HL-60 (cell line): ENCODE data around the gene PCSK2.

Source experiments
- DNase-seq, 2 experiments: peaks; one replicate each; pipeline ENCODE4 v3.0.0-alpha.2; 2010 to 2020; ENCODE audit warnings: low read depth in 1 of 2, low spot score in 1 of 2
- H3K27ac ChIP-seq: fragments of 250-450 bp; sonication (Bioruptor Pico); replicated peaks from 2 replicates; pipeline ENCODE4 v1.5.1; 2020; ENCODE audit warnings: mild to moderate bottlenecking, moderate library complexity
- H3K27me3 ChIP-seq: fragments of 250-450 bp; sonication (Bioruptor Pico); 2 replicates; pipeline ENCODE4 v1.5.1; 2021; ENCODE audit warnings: mild to moderate bottlenecking, moderate library complexity; ENCODE audit not compliant: insufficient read depth, poor library complexity, severe bottlenecking
- H3K4me3 ChIP-seq: replicated peaks from 2 replicates; pipeline ENCODE4 v1.5.1; 2011; ENCODE audit warnings: mild to moderate bottlenecking, control low read depth, low read length; ENCODE audit not compliant: insufficient read depth
- CTCF ChIP-seq: IDR thresholded peaks from one replicate; pipeline ENCODE4 v1.5.1; 2011; ENCODE audit warnings: low read length, control low read depth, inconsistent platforms; ENCODE audit not compliant: insufficient read depth
- GABPA ChIP-seq: IDR thresholded peaks from 2 replicates; pipeline ENCODE4 v1.6.1; 2012; ENCODE audit warnings: low read depth
- POLR2AphosphoS5 ChIP-seq: IDR thresholded peaks from 2 replicates; pipeline ENCODE4 v1.6.1; 2012; ENCODE audit warnings: low read depth
- REST ChIP-seq: IDR thresholded peaks from 2 replicates; pipeline ENCODE4 v1.6.1; 2012; ENCODE audit warnings: low read depth; ENCODE audit not compliant: insufficient replicate concordance
- SPI1 ChIP-seq: IDR thresholded peaks from 2 replicates; pipeline ENCODE4 v1.6.1; 2012; ENCODE audit warnings: low read depth, mild to moderate bottlenecking, borderline replicate concordance

The PCSK2 gene

GRCh38 chr20:17439616-17440296 is 212.9 kb downstream of the PCSK2 start:
- H3K27me3 ChIP-seq, result peaks cover 3% of the 10 kb centered on the region
- DNase-seq, result no peak
- no peak overlapping the region for H3K27ac ChIP-seq
- TF ChIP-seq POLR2AphosphoS5, result no peak
- peak; percentile 63 for TF ChIP-seq REST
- H3K4me3 ChIP-seq, result no peak overlapping the region

GRCh38 chr20:17441745-17442144 is 214.9 kb downstream of the PCSK2 start:
- TF ChIP-seq CTCF (no peak), SPI1 (no peak), POLR2AphosphoS5 (no peak), GABPA (no peak), REST (no peak)
- Histone ChIP-seq H3K27me3 (no peaks in the 10 kb centered on the region), H3K27ac (no peak overlapping the region), H3K4me3 (no peak overlapping the region)
- no peak for DNase-seq

- TF ChIP-seq POLR2AphosphoS5 (no peak), CTCF (no peak), SPI1 (no peak), REST (no peak), GABPA (no peak)
- no peaks in the 10 kb centered on the region for H3K27me3 ChIP-seq
- no peak overlapping the region for H3K27ac ChIP-seq
- H3K4me3 ChIP-seq, result no peak overlapping the region
- no peak for DNase-seq
Measured at GRCh38 chr20:17442588-17442987, 215.7 kb downstream of the PCSK2 start.
